Transverse colon (tissue), 4 donors: ENCODE results near the gene PAQR4.

Experiments
- CTCF ChIP-seq, 5 experiments: fragments of 200-600 bp in 3 of 5; fragments of 450-650 bp in 2 of 5; sonication (generic) in 3 of 5; IDR thresholded peaks; 1 replicate in 2 of 5; 2 replicates in 3 of 5; pipeline ENCODE4 v1.5.1; 2016 to 2017; ENCODE audit warnings: antibody characterized with exemption in 5 of 5, inconsistent platforms in 3 of 5, mild to moderate bottlenecking in 2 of 5, moderate library complexity in 1 of 5
- POLR2A ChIP-seq: fragments of 450-650 bp; IDR thresholded peaks from one replicate; pipeline ENCODE4 v1.6.1; 2016; ENCODE audit warnings: antibody characterized with exemption, mild to moderate bottlenecking, moderate library complexity
- POLR2AphosphoS5 ChIP-seq, 3 donors: sonication (generic); formaldehyde crosslinking; IDR thresholded peaks; one replicate each; pipeline ENCODE4 v1.6.1; 2016; ENCODE audit warnings: antibody characterized with exemption in 3 of 3

- TF ChIP-seq CTCF (IDR thresholded peaks at IDR 0.05) (no peak), POLR2AphosphoS5 (IDR thresholded peaks at IDR 0.05) (no peak), POLR2A (no peak)
Measured at GRCh38 chr16:2967211-2967631, 1.9 kb upstream of the PAQR4 start.
